LHCN-M2 (cell line): ENCODE results near the gene STAT3. TPM values are rescaled to one million over a fixed set of nuclear protein-coding genes. Genes with fewer than 3 reads are reported as not detected.
"Not testable (repeated sequence)": the region's sequence is repeated elsewhere in the genome, so short reads cannot be mapped to it uniquely, and the experiment has no call there.

Experiments
- DNase-seq: peaks from one replicate; pipeline ENCODE4 v3.0.0-alpha.2; 2012; ENCODE audit warnings: low read depth
- total RNA-seq: library from RNA; depleted of rRNA; stranded (reverse); fragments of >200 nt; gene quantifications from 2 replicates; pipeline ENCODE4 v1.2.3, GENCODE V29; 2014

The STAT3 gene
- total RNA-seq, 1 experiment from 2014 or later, result 60.3 TPM

- no peak for DNase-seq
These were observed 106.6 kb downstream of the STAT3 start for GRCh38 chr17:42281571-42282096.

- no peak for DNase-seq
These were observed 108.2 kb downstream of the STAT3 start for GRCh38 chr17:42279776-42280630.

DNA sequence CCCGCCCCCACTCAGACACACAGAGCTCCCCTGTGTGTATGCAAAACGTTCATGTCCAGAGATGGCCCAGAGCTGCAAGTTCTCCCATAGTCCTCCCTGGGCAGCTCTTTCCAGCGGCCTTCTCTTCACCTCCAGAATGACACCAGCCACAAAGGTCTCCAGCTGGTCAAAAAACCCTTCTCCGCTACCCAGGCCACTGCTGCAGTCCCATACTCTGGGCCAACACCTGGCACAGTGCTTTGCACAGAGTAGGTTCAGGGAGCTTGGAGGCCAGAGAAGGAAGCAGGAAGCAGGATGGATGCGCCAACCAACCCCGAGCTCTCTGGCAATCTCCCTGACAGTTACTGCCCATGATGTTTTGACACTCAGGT lies 110.9 kb downstream of the STAT3 start:
- DNase-seq, result no peak

GRCh38 chr17:42276609-42277341 lies 111.5 kb downstream of the STAT3 start:
- peak; percentile 58 for DNase-seq

DNA sequence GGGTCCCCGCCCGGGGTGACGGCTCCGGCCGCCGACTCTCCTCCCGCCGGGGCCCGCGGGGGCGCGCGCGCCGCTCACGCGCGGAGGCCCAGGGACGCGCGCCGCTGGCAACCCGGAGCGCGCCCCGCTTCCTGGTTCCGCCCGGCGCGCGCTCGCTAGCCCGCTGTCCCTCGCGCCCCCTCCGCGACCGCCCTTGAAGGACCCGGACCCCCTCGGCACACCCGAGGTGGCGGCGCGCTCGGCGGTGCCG lies 112.0 kb downstream of the STAT3 start, which contains the start of gene STAT5B:
STAT5B (minus strand) TSS at position 33 of the 250 bp plus-strand sequence. CDS start 44,264 bp downstream, outside the sequence.
- peak; percentile 51 for DNase-seq

DNA sequence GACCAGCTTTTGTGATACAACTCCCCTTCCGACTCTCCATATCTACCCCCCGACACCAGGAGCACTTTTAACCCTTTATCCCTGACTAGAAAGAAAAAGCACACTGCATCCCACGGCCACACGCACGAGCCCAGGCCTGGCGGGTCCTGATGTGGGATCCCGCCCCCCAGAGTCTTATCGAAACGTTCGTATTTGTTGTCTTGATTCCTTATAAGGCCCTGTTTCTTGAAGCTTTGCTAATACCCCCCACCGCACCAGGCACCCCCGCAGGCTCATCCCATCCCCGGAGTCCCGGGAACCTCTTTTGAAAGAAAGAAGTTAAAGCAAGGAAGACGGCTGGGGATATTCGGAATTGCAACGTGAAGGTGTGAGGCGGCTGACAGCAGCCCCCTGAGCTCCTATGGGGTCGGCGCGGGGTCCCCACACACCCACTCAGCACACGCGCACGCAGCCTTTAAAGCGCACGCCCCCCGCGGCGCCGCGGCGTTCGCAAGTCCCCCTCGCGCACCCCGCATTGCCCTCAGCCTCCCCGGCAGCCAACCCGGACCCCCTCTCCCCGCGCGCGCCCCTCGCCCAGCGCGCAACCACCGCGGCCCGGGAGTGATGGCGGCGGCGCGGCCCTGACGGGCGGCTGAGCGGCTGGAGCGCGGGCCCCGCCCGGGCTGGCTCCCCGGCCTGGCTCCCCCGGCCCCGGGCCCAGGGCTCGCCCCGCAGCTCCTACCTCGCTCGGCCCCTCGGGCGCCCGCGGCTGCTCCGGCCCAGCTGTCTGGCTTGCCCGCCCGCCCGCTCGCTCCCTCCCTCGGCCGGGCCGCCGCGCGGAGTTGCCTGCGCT lies 112.5 kb downstream of the STAT3 start:
- DNase-seq, result no peak

- DNase-seq, result no peak
These were observed 113.3 kb downstream of the STAT3 start for GRCh38 chr17:42274812-42275526.

DNA sequence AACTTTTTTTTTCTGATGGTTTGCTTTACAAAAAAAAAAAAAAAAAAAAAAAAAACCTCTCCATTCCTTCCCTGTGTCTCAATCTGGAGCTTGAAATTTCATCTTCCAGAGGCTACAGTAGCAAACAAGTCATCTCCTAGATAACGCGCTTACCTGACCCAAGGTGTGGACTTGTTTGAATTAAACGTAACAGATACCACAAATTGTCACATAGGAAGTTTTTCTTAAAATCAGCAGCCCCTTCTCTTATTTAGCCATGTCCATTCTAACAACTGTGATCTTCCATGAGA lies 114.0 kb downstream of the STAT3 start:
- no peak for DNase-seq

- DNase-seq, result no peak
These were observed 114.6 kb downstream of the STAT3 start for GRCh38 chr17:42273474-42274252.

GRCh38 chr17:42272162-42272907 lies 115.9 kb downstream of the STAT3 start:
- DNase-seq, result no peak

DNA sequence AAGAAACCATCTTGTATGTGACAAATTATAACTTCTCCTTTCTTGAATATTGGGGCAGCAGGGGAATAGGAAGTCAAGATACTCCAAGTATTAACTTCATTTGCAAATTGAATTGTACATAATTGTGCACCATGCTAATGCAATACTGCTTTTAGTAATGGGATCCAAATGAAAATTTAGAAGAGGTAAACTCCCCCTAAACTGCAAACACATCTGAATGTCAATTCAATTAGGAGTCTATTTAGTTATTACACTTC lies 116.5 kb downstream of the STAT3 start:
- no peak for DNase-seq

- no peak for DNase-seq
These were observed 117.0 kb downstream of the STAT3 start for GRCh38 chr17:42271006-42271778.

DNA sequence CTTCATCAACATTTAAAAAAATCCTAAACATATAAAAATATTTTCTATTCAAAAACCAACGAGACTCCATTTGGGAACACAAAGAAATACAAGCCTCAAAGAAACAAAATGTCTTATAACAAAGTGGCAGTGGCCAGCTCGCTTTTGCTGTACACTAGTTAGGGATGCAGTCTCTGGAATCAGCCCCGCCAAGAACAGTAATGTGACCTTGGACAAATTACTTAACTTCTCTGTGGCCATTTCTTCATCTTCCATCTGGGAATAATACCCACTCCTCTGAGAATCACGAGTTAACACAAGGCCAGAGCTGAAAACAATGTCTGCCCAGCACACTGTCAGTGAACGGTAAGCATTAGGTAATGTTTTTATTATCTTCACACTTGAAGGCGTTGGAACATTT lies 117.6 kb downstream of the STAT3 start:
- DNase-seq, result no peak

- DNase-seq, result no peak
These were observed 118.1 kb downstream of the STAT3 start for GRCh38 chr17:42270170-42270535.

GRCh38 chr17:42268236-42268635 lies 120.0 kb downstream of the STAT3 start:
- DNase-seq, result no peak

- DNase-seq, result peak; percentile 85
These were observed 121.1 kb downstream of the STAT3 start for GRCh38 chr17:42266918-42267766.

GRCh38 chr17:42266462-42266861 lies 121.8 kb downstream of the STAT3 start:
- no peak for DNase-seq

DNA sequence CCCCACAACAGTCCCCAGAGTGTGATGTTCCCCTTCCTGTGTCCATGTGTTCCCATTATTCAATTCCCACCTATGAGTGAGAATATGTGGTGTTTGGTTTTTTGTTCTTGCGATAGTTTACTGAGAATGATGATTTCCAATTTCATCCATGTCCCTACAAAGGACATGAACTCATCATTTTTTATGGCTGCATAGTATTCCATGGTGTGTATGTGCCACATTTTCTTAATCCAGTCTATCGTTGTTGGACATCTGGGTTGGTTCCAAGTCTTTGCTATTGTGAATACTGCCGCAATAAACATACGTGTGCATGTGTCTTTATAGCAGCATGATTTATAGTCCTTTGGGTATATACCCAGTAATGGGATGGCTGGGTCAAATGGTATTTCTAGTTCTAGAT lies 123.9 kb downstream of the STAT3 start:
- DNase-seq, result not testable (repeated sequence)
